HepG2 (cell line): ENCODE data around the gene RANBP3. TPM values are rescaled to one million over a fixed set of nuclear protein-coding genes. Genes with fewer than 3 reads are reported as not detected.
A peak's percentile ranks its signal among the peaks of the same experiment; 100 is the strongest.

Experiments
- ARHGAP35 ChIP-seq: sonication (generic); formaldehyde crosslinking; IDR thresholded peaks from 2 replicates; pipeline ENCODE4 v1.9.0; 2022; ENCODE audit warnings: mild to moderate bottlenecking, inconsistent platforms, moderate library complexity, missing genetic modification reagents, borderline replicate concordance
- ETV5 ChIP-seq: IDR thresholded peaks from 2 replicates; pipeline ENCODE4 v1.6.1; 2018; ENCODE audit warnings: missing biosample characterization, missing genetic modification reagents, inconsistent platforms, borderline replicate concordance
- HDAC2 ChIP-seq: sonication (generic); formaldehyde crosslinking; IDR thresholded peaks from 2 replicates; pipeline ENCODE4 v1.4.0; 2020; ENCODE audit warnings: missing genetic modification reagents
- HNRNPL ChIP-seq: fragments of 200-400 bp; formaldehyde crosslinking; IDR thresholded peaks from 2 replicates; pipeline ENCODE4 v1.6.1; 2017; ENCODE audit warnings: mild to moderate bottlenecking, low read depth, low read length
- LCORL ChIP-seq, 2 experiments: fragments of 450-650 bp in 1 of 2; sonication (generic) in 1 of 2; formaldehyde crosslinking in 1 of 2; IDR thresholded peaks; 2 replicates each; pipeline versions ENCODE4 v1.5.0 to v1.6.1; 2017 to 2020; ENCODE audit warnings: antibody characterized with exemption in 1 of 2, missing genetic modification reagents in 1 of 2
- NR2C2 ChIP-seq: sonication (generic); formaldehyde crosslinking; IDR thresholded peaks from 2 replicates; pipeline ENCODE4 v1.4.0; 2020; ENCODE audit warnings: missing genetic modification reagents, mild to moderate bottlenecking, moderate library complexity, borderline replicate concordance
- PRPF4 ChIP-seq: fragments of 200-400 bp; formaldehyde crosslinking; IDR thresholded peaks from 2 replicates; pipeline ENCODE4 v1.6.1; 2016; ENCODE audit warnings: low read length, low read depth; ENCODE audit not compliant: poor library complexity, severe bottlenecking
- RBM39 ChIP-seq: fragments of 200-400 bp; formaldehyde crosslinking; IDR thresholded peaks from one replicate; pipeline ENCODE4 v1.6.1; 2018; ENCODE audit warnings: antibody characterized with exemption, mild to moderate bottlenecking, low read depth, low read length; ENCODE audit not compliant: poor library complexity, severe bottlenecking
- ZBTB7A ChIP-seq: sonication (generic); formaldehyde crosslinking; IDR thresholded peaks from 2 replicates; pipeline ENCODE4 v1.8.0; 2022; ENCODE audit warnings: mild to moderate bottlenecking, missing genetic modification reagents
- ZFP36L1 ChIP-seq: sonication (generic); formaldehyde crosslinking; IDR thresholded peaks from 2 replicates; pipeline ENCODE4 v1.8.0; 2022; ENCODE audit warnings: mild to moderate bottlenecking, missing genetic modification reagents, moderate library complexity
- ZFP90 ChIP-seq: sonication (generic); formaldehyde crosslinking; IDR thresholded peaks from 2 replicates; pipeline ENCODE4 v1.8.0; 2022; ENCODE audit warnings: missing genetic modification reagents, mild to moderate bottlenecking, inconsistent platforms, borderline replicate concordance
- ZNF136 ChIP-seq: sonication (generic); formaldehyde crosslinking; IDR thresholded peaks from 2 replicates; pipeline ENCODE4 v1.8.1; 2022; ENCODE audit warnings: low read depth, mild to moderate bottlenecking, moderate library complexity, missing genetic modification reagents
- ZNF253 ChIP-seq: sonication (generic); formaldehyde crosslinking; IDR thresholded peaks from 2 replicates; pipeline ENCODE4 v1.8.0; 2022; ENCODE audit warnings: mild to moderate bottlenecking, missing genetic modification reagents, borderline replicate concordance
- ZNF331 ChIP-seq: sonication (generic); formaldehyde crosslinking; IDR thresholded peaks from 2 replicates; pipeline ENCODE4 v1.4.0; 2020; ENCODE audit warnings: missing genetic modification reagents
- polyA plus RNA-seq, 8 experiments: library from polyadenylated mRNA; depleted of rRNA in 3 of 8; stranded (reverse) in 7 of 8; unstranded in 1 of 8; fragments of >200 nt; fragmentation: Illumina TruSeq in 4 of 8; extraction: Trizol in 4 of 8; gene quantifications; 2 replicates each; pipeline versions ENCODE4 v1.2.1 to v1.2.3, GENCODE V29; 2011 to 2016; ENCODE audit warnings: low read depth in 4 of 8, missing spikeins in 1 of 8, mixed read lengths in 1 of 8; ENCODE audit not compliant: insufficient read depth in 1 of 8
- total RNA-seq, 5 experiments: library from RNA; depleted of rRNA; stranded (reverse); fragments of >200 nt; fragmentation: Illumina TruSeq; extraction: Trizol; gene quantifications; 2 replicates each; pipeline ENCODE4 v1.2.3, GENCODE V29; 2016; ENCODE audit warnings: low read depth in 1 of 5
- TF ChIP-seq, protein P1 (sequence below): sonication (generic); formaldehyde crosslinking; IDR thresholded peaks from 2 replicates; pipeline ENCODE4 v1.8.1; 2023; ENCODE audit warnings: mild to moderate bottlenecking, missing genetic modification reagents
- TF ChIP-seq, protein P2 (sequence below): sonication (generic); formaldehyde crosslinking; conservative IDR thresholded peaks from 2 replicates; pipeline ENCODE4 v1.4.0; 2020; ENCODE audit warnings: missing genetic modification reagents
- TF ChIP-seq, protein P3 (sequence below): sonication (generic); formaldehyde crosslinking; IDR thresholded peaks from 2 replicates; pipeline ENCODE4 v1.5.1; 2020; ENCODE audit warnings: mild to moderate bottlenecking, missing genetic modification reagents, borderline replicate concordance
- TF ChIP-seq, protein P4 (sequence below): sonication (generic); formaldehyde crosslinking; IDR thresholded peaks from 2 replicates; pipeline ENCODE4 v1.4.0; 2020; ENCODE audit warnings: missing genetic modification reagents, borderline replicate concordance

The RANBP3 gene
- total and polyA plus RNA-seq, 2 of the 13 experiments (the other 11 are each of a cell fraction or from before 2014, with no cell fraction given) = 39.5 to 149 TPM

DNA sequence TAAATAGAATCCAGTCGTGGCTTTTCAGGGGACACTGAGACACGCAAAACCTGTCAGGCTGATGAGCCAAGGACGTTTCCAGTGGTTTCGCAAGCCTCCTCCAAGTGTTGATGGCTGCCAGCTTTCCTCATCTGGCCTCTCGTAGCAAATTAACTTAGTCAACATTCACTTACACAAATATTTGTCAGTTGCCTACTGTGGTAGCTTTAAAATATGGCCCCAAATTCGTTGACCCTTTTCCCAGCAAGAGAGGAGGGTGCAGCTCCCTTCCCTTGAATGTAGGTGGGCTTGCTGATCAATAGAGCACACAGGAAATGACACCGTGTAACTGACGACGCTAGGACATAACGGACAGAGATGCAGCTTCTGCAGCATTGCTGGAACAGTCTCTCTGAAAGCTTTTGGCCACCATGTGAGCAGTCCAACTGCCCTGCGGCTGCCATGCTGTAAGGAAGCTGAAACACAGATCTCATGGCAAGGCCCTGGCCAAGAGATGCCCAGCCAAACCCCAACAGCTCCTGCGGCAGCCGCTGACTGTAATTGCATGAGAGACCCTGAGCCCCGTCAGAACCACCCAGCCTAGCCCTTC lies 5.5 kb upstream of the RANBP3 start (continued):
- 0 out of 2 replicates have a peak, but pooled peaks have one; percentile 34 for TF ChIP-seq ZFP36L1 (CRISPR knock-in tag)
- peak; percentile 77 for TF ChIP-seq ZBTB7A (CRISPR knock-in tag)
- TF ChIP-seq, protein P1, sequence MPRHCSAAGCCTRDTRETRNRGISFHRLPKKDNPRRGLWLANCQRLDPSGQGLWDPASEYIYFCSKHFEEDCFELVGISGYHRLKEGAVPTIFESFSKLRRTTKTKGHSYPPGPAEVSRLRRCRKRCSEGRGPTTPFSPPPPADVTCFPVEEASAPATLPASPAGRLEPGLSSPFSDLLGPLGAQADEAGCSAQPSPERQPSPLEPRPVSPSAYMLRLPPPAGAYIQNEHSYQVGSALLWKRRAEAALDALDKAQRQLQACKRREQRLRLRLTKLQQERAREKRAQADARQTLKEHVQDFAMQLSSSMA (CRISPR knock-in tag) = no peak
- no peak for TF ChIP-seq RBM39
- TF ChIP-seq ETV5 (CRISPR knock-in tag) = peak; percentile 74; the same call in 1 of the 2 replicates
- TF ChIP-seq PRPF4 = no peak
- TF ChIP-seq, protein P2, sequence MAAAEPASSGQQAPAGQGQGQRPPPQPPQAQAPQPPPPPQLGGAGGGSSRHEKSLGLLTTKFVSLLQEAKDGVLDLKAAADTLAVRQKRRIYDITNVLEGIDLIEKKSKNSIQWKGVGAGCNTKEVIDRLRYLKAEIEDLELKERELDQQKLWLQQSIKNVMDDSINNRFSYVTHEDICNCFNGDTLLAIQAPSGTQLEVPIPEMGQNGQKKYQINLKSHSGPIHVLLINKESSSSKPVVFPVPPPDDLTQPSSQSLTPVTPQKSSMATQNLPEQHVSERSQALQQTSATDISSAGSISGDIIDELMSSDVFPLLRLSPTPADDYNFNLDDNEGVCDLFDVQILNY = no peak
- peak; percentile 43; the same call in 1 of the 2 replicates for TF ChIP-seq ARHGAP35 (CRISPR knock-in tag)
- TF ChIP-seq NR2C2 (CRISPR knock-in tag) = peak; percentile 57; the same call in 1 of the 2 replicates
- TF ChIP-seq ZNF136 (CRISPR knock-in tag) = 0 out of 2 replicates have a peak, but pooled peaks have one; percentile 75
- TF ChIP-seq, protein P3, sequence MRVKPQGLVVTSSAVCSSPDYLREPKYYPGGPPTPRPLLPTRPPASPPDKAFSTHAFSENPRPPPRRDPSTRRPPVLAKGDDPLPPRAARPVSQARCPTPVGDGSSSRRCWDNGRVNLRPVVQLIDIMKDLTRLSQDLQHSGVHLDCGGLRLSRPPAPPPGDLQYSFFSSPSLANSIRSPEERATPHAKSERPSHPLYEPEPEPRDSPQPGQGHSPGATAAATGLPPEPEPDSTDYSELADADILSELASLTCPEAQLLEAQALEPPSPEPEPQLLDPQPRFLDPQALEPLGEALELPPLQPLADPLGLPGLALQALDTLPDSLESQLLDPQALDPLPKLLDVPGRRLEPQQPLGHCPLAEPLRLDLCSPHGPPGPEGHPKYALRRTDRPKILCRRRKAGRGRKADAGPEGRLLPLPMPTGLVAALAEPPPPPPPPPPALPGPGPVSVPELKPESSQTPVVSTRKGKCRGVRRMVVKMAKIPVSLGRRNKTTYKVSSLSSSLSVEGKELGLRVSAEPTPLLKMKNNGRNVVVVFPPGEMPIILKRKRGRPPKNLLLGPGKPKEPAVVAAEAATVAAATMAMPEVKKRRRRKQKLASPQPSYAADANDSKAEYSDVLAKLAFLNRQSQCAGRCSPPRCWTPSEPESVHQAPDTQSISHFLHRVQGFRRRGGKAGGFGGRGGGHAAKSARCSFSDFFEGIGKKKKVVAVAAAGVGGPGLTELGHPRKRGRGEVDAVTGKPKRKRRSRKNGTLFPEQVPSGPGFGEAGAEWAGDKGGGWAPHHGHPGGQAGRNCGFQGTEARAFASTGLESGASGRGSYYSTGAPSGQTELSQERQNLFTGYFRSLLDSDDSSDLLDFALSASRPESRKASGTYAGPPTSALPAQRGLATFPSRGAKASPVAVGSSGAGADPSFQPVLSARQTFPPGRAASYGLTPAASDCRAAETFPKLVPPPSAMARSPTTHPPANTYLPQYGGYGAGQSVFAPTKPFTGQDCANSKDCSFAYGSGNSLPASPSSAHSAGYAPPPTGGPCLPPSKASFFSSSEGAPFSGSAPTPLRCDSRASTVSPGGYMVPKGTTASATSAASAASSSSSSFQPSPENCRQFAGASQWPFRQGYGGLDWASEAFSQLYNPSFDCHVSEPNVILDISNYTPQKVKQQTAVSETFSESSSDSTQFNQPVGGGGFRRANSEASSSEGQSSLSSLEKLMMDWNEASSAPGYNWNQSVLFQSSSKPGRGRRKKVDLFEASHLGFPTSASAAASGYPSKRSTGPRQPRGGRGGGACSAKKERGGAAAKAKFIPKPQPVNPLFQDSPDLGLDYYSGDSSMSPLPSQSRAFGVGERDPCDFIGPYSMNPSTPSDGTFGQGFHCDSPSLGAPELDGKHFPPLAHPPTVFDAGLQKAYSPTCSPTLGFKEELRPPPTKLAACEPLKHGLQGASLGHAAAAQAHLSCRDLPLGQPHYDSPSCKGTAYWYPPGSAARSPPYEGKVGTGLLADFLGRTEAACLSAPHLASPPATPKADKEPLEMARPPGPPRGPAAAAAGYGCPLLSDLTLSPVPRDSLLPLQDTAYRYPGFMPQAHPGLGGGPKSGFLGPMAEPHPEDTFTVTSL (CRISPR knock-in tag) = no peak
- TF ChIP-seq ZFP90 (CRISPR knock-in tag) = 0 out of 2 replicates have a peak, but pooled peaks have one; percentile 25
- peak; percentile 86 for TF ChIP-seq ZNF331 (CRISPR knock-in tag)
- peak; percentile 73 for TF ChIP-seq HDAC2 (CRISPR knock-in tag)
- no peak for TF ChIP-seq HNRNPL
- TF ChIP-seq, protein P4, sequence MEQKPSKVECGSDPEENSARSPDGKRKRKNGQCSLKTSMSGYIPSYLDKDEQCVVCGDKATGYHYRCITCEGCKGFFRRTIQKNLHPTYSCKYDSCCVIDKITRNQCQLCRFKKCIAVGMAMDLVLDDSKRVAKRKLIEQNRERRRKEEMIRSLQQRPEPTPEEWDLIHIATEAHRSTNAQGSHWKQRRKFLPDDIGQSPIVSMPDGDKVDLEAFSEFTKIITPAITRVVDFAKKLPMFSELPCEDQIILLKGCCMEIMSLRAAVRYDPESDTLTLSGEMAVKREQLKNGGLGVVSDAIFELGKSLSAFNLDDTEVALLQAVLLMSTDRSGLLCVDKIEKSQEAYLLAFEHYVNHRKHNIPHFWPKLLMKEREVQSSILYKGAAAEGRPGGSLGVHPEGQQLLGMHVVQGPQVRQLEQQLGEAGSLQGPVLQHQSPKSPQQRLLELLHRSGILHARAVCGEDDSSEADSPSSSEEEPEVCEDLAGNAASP (CRISPR knock-in tag) = peak; percentile 52; the same call in 1 of the 2 replicates
- no peak for TF ChIP-seq ZNF253
- no peak for TF ChIP-seq LCORL (IDR thresholded peaks at IDR 0.05)
- TF ChIP-seq LCORL (CRISPR knock-in tag; IDR thresholded peaks at IDR 0.05) = peak; percentile 80
